Stimulated activated CD4-positive, alpha-beta T cell treated with anti-CD3 and anti-CD28 coated beads, Interleukin-12 subunit alpha, Interleukin-12 subunit beta, amount 100 ng/mL, for 48 hours (primary cell): ENCODE data around the gene UNK.
"Not testable (repeated sequence)": the region's sequence is repeated elsewhere in the genome, so short reads cannot be mapped to it uniquely, and the experiment has no call there.

Source experiments
- DNase-seq, 3 donors: peaks; one replicate each; pipeline ENCODE4 v3.0.0-alpha.2; 2020; ENCODE audit warnings: low read depth in 2 of 3, low spot score in 1 of 3

UNK gene

GRCh38 chr17:75870228-75870627 lies 85.6 kb downstream of the UNK start:
- not testable (repeated sequence) for DNase-seq

- no peak for DNase-seq
Measured at GRCh38 chr17:75872434-75873351, 88.1 kb downstream of the UNK start.

- DNase-seq = no peak
Measured at GRCh38 chr17:75873587-75874322, 89.1 kb downstream of the UNK start.

GRCh38 chr17:75874323-75875181 lies 89.9 kb downstream of the UNK start:
- DNase-seq = no peak
